Neural cell (in vitro differentiated cells): ENCODE data around the gene LRRN4CL.

ENCODE experiments used
- CTCF ChIP-seq: fragments of 450-650 bp; IDR thresholded peaks from 2 replicates; pipeline ENCODE4 v1.5.1; 2014; ENCODE audit warnings: antibody characterized with exemption, mild to moderate bottlenecking, moderate library complexity; ENCODE audit not compliant: poor library complexity, severe bottlenecking
- EP300 ChIP-seq: fragments of 450-650 bp; conservative IDR thresholded peaks from 2 replicates; pipeline ENCODE4 v1.6.1; 2014; ENCODE audit warnings: antibody characterized with exemption, mild to moderate bottlenecking, moderate library complexity; ENCODE audit not compliant: poor library complexity, severe bottlenecking
- EZH2 ChIP-seq: fragments of 200-600, 300-800 bp; shearing (Covaris generic), sonication (generic); IDR thresholded peaks from 2 replicates; pipeline ENCODE4 v1.6.1; 2014; ENCODE audit warnings: antibody characterized with exemption, low read length, borderline replicate concordance, mild to moderate bottlenecking; ENCODE audit not compliant: insufficient read depth, poor library complexity, severe bottlenecking
- POLR2AphosphoS5 ChIP-seq: IDR thresholded peaks from 2 replicates; pipeline ENCODE4 v1.6.1; 2012
- RAD21 ChIP-seq: fragments of 450-650 bp; conservative IDR thresholded peaks from 2 replicates; pipeline ENCODE4 v1.6.1; 2014; ENCODE audit warnings: antibody characterized with exemption, mild to moderate bottlenecking, moderate library complexity
- SMC3 ChIP-seq: fragments of 450-650 bp; conservative IDR thresholded peaks from 2 replicates; pipeline ENCODE4 v1.6.1; 2014; ENCODE audit warnings: antibody characterized with exemption, mild to moderate bottlenecking, moderate library complexity; ENCODE audit not compliant: poor library complexity
- TAF1 ChIP-seq: IDR thresholded peaks from 2 replicates; pipeline ENCODE4 v1.6.1; 2012; ENCODE audit warnings: low read depth

DNA sequence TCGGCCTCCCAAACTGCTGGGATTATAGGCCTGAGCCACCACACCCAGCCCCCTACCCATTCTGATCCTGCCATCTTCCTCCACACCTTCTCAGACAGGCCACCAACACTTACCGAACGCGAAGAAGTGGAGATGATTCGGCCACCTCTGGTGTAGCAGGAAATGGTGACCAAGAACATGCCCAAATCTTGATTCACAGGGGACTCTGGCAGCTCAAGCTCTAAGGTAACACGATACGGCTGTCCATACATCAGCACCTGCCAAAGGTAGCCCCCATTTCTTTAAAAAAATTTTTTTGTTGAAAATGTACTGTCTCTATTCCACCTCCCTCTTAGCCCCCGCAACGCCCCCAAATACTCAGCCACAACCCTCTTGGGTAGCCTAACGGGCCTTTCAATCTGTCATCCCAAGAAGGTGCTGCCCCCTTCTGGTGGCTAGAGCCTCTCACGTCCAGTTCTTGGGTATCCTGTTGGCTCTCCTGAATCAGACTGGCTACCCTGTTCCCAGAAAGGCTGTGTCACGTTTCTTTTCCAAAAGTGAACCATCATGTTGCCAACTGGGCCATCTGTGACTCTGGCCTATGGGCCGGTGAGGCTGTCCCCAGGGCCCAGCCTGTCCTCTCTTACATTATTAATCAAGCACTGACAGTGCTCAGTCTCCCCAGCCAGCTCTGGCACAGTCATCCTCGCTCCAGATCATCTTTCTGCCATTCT, 5.3 kb upstream of the LRRN4CL start:
- TF ChIP-seq SMC3 (peak; percentile 65), CTCF (peak; percentile 69), EZH2 (no peak), POLR2AphosphoS5 (no peak), RAD21 (peak; percentile 56), EP300 (no peak), TAF1 (no peak)
